ENCODE measurements around the gene DLGAP1.

DNA sequence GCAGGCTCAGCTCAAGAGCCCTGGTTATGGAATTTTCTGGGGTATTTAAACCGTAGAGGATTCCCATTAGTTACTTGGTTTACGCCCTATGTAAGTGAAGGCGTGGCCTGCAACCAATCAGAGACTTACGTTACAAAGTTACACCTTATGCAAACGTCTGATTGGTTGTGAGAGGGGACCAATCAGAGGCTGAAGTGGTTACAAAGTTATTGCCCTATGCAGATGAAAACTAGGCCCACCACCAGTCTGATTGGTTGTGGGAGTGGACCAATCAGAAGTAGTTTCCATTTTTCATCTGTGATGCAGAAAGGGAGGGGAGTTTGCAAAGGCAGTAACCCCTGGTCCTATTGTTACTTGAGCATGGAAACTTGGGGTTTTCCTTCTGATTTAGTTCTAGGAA is 49.1 kb downstream of the DLGAP1 start:
- TF ChIP-seq, protein P1, sequence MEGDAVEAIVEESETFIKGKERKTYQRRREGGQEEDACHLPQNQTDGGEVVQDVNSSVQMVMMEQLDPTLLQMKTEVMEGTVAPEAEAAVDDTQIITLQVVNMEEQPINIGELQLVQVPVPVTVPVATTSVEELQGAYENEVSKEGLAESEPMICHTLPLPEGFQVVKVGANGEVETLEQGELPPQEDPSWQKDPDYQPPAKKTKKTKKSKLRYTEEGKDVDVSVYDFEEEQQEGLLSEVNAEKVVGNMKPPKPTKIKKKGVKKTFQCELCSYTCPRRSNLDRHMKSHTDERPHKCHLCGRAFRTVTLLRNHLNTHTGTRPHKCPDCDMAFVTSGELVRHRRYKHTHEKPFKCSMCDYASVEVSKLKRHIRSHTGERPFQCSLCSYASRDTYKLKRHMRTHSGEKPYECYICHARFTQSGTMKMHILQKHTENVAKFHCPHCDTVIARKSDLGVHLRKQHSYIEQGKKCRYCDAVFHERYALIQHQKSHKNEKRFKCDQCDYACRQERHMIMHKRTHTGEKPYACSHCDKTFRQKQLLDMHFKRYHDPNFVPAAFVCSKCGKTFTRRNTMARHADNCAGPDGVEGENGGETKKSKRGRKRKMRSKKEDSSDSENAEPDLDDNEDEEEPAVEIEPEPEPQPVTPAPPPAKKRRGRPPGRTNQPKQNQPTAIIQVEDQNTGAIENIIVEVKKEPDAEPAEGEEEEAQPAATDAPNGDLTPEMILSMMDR (IDR thresholded peaks at IDR 0.05): no peak
- no peak for TF ChIP-seq EP300 (IDR thresholded peaks at IDR 0.05)
